CD1c-positive myeloid dendritic cell (primary cell): ENCODE results near the gene TRIP10.
"Not testable (repeated sequence)": the region's sequence is repeated elsewhere in the genome, so short reads cannot be mapped to it uniquely, and the experiment has no call there.

Source experiments
- DNase-seq: peaks from one replicate; pipeline ENCODE4 v3.0.0-alpha.2; 2016; ENCODE audit errors: extremely low spot score

Gene TRIP10

DNA sequence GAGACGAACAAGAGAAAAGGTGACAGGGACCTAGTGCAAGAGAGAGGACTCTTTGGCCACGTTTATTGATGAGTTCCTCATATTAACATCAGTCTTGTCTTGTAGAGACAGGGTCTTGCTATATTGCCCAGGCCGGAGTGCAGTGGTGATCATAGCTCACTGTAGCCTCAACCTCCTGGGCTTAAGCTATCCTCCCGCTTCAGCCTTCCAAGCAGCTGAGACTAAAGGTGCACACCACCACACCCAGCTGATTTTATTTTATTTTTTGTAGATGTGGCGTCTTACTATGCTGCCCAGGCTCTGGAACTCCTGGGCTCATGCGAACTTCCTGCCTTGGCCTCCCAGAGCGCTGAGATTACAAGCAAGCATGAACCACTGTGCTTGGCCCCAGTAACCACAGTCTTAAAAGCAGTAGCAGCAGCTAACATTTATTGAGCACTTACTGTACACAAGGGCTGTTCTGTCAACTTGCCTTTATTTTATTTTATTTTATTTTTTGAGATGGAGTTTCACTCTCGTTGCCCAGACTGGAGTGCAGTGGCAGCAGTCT, 28.8 kb downstream of the TRIP10 start:
- no peak for DNase-seq

GRCh38 chr19:6769006-6769619, 29.6 kb downstream of the TRIP10 start:
- peak; percentile 54 for DNase-seq

GRCh38 chr19:6771648-6772027, 32.2 kb downstream of the TRIP10 start:
- DNase-seq: not testable (repeated sequence)

DNA sequence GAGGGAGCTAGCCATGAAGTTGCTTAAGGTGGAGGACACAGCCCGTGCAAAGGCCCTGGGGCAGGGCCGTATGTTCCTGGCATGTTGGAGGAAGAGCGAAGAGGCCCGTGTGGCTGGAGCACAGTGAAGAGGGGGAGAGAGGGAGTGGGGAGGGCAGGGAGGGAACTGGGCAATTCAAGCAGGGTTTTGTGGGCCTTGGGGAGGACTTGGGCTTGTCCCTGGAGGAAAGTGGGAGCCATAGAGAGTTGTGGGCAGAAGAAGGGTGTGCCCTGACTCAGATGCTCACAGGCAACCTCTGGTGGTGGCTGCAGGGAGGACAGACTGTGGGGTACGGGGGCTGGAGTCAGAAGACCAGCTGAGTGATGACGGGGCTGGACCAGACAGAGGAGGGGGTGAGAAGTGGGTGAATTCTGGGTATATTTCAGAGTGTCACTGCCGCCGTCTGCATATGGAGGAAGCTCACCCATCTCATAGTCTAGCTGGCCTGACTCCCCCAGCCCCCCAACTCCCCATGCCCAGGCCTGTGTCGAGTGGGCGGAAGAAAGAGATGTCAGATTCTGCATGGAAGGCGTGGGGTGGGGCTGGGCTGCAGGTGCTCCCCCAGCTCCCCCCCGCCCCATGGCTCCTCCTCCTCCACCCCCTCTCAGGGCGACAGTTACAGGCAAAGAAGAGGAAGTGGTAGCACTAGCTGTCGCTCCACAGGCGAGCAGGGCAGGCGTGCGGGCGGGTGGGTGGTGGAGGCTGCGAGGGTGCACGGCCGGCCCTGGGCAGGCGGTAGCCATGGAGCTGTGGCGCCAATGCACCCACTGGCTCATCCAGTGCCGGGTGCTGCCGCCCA, 32.8 kb downstream of the TRIP10 start, which contains the start of gene VAV1:
TSS of gene VAV1 (plus strand) at position 681 of the 838 bp plus-strand sequence. CDS start at position 781, 100 bp downstream.
- peak; percentile 92 for DNase-seq

- DNase-seq: no peak
These were observed 33.4 kb downstream of the TRIP10 start for GRCh38 chr19:6772866-6773322.

DNA sequence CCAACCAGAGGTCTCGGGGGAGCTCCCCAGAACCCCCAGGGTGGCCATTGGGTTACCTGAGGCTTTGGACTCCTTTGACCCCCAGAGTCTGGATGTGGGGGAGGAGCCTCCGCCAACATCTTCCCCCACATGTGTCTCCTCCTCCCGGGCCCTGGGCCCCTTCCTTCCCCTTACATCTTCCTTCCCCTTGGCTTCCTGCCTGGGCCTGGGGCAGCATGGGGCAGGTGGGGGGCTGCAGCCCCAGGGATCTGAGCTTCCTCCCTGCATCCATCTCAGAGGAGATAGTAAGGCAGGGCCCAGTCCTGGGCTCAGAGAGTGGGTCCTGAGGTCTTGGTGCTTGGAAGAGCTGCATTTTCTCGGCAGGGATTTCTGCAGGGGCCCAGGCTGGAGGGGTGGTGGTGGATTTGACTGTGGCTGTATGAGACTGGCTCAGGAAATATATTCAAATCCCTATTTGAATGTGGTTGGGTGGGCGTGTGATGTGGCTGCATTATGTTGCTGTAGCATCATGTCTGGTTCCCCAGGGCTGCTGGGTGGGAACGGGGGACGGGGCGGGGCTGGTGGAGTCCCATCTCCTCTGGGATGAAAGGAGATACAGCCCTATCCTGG, 33.9 kb downstream of the TRIP10 start:
- DNase-seq: peak; percentile 57

GRCh38 chr19:6774821-6775707, 35.6 kb downstream of the TRIP10 start:
- peak; percentile 72 for DNase-seq

DNA sequence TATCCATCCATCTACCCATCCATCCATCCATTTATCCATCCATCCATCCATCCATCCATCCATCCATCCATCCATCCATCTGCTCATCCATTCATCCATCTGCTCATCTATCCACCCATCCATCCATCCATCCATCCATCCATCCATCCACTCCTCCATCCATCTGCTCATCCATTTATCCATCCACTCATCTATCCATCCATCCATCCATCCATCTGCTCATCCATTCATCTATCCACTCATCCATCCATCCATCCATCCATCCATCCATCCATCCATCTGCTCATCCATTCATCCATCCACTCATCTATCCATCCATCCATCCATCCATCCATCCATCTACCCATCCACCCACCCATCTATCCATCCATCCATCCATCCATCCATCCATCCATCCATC, 36.6 kb downstream of the TRIP10 start:
- DNase-seq: not testable (repeated sequence)

- DNase-seq: no peak
These were observed 37.5 kb downstream of the TRIP10 start for GRCh38 chr19:6776999-6777398.

- DNase-seq: no peak
These were observed 38.0 kb downstream of the TRIP10 start for GRCh38 chr19:6777434-6777833.

- no peak for DNase-seq
These were observed 38.9 kb downstream of the TRIP10 start for GRCh38 chr19:6778386-6778785.

DNA sequence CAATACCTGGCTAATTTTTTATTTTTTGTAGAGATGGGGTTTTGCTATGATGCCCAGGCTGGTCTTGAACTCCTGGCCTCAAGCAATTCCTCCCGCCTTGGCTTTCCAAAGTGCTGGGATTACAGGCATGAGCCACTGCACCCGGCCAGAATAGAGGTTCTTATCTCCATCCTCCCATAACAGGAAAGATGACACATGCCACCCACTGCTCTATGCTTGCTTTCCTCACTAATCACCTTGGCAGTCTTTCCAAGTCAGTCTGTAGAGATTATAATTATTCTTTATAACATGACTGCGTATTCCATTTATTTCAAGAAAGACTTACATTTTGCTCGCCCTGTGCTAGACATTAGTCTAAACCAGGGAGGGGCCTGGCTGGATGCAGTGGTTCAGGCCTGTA, 39.7 kb downstream of the TRIP10 start:
- DNase-seq: no peak

- DNase-seq: no peak
These were observed 47.9 kb downstream of the TRIP10 start for GRCh38 chr19:6787393-6787792.

- DNase-seq: no peak
These were observed 49.4 kb downstream of the TRIP10 start for GRCh38 chr19:6788896-6789295.

GRCh38 chr19:6790194-6791128, 51.0 kb downstream of the TRIP10 start:
- no peak for DNase-seq

DNA sequence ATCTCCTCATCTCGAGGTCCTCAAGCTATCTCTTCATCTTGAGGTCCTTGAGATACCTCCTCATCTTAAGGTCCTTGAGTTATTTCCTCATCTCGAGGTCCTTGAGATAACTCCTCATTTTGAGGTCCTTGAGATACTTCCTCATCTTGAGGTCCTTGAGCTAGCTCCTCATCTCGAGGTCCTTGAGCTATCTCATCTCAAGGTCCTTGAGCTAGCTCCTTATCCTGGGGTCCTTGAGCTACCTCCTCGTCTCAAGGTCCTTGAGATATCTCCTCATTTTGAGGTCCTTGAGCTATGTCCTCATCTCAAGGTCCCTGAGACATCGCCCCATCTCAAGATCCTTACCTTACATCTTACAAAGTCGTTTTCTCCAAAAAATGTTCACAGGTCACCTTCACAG, 51.8 kb downstream of the TRIP10 start:
- DNase-seq: no peak

DNA sequence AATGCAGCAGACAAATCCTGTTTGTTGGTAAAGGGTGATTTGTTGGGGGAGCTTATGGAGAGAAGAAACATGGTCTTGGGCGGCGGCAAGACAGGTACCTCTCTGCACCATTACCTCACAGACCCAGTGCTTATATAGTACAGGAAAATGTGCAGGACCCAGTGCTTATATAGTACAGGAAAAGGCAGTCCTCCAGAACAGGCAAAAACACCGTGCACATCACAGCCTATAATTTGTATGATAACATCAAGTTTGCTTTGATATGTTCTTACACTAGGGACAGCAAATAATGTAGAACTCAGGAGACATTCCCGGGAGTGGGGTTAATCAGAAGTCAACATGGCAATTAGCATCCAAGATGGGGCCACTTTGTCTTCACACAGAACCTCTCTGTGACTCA, 53.9 kb downstream of the TRIP10 start:
- no peak for DNase-seq

- no peak for DNase-seq
These were observed 54.5 kb downstream of the TRIP10 start for GRCh38 chr19:6793973-6794372.

- peak; percentile 12 for DNase-seq
These were observed 55.4 kb downstream of the TRIP10 start for GRCh38 chr19:6794686-6795431.

- DNase-seq: no peak
These were observed 56.8 kb downstream of the TRIP10 start for GRCh38 chr19:6796278-6796677.
